GM11168 (cell line): Measurements from ENCODE around the gene NIPA2.
"Not testable (repeated sequence)": the region's sequence is repeated elsewhere in the genome, so short reads cannot be mapped to it uniquely, and the experiment has no call there.

Experiments
- in situ Hi-C: fragments of 300-500 bp; cut with MboI; formaldehyde crosslinking; loops from one replicate; pipeline ENCODE4 v1.12.0; 2022; ENCODE audit warnings: low sequenced_read_pairs; ENCODE audit not compliant: unreplicated experiment

The NIPA2 gene

GRCh38 chr15:22838292-22839042 is at the start of gene NIPA2:
Gene NIPA2 (plus strand): TSS chr15:22838666. CDS start chr15:22851732, 13,066 bp downstream.
- in situ Hi-C loops = no loop called here

DNA sequence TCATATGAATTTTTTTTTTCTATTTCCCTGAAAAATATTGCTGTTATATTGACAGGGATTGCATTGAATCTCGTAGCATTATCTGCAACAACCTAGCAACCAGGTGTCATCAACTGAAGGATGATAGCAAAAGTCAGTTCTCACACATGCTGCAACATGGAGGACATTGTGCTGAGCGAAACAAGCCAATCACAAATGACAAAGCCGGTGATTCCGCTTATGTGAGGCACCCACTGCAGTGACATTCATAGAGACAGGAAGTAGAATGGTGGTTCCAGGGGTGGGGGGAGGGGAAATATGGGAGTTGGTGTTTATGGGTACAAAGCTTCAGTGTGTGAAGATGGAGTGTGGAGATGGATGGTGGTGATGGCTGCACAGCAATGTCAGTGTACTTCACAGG is 44.4 kb upstream of the NIPA2 start:
- in situ Hi-C loops = no loop called here

DNA sequence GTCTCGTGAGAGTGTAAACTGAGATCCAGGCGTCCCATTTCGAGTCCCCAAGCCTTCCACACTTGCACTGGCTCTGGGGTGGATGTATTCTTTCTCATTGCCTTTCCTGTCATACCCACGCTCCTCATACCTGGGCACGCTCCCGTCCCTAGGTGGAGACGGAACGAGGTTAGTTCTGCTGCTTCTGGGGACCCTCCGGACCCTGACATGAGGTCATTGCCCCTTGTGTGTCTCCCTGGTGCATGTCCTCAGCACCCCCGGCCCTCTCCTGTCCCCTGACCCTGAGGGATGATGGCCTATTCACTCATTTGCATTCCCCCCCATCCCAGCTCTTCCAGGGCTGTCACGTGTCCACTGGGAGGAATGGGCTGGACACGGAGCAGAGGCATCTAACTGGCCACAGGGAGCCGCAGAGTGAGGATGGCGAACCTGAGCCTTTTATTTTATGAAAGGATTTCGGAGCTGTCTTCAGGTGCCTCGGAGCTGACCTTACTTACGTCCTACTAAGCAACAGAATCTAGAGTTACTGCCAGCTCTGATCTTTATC is 43.8 kb upstream of the NIPA2 start:
- in situ Hi-C loops = no loop called here

DNA sequence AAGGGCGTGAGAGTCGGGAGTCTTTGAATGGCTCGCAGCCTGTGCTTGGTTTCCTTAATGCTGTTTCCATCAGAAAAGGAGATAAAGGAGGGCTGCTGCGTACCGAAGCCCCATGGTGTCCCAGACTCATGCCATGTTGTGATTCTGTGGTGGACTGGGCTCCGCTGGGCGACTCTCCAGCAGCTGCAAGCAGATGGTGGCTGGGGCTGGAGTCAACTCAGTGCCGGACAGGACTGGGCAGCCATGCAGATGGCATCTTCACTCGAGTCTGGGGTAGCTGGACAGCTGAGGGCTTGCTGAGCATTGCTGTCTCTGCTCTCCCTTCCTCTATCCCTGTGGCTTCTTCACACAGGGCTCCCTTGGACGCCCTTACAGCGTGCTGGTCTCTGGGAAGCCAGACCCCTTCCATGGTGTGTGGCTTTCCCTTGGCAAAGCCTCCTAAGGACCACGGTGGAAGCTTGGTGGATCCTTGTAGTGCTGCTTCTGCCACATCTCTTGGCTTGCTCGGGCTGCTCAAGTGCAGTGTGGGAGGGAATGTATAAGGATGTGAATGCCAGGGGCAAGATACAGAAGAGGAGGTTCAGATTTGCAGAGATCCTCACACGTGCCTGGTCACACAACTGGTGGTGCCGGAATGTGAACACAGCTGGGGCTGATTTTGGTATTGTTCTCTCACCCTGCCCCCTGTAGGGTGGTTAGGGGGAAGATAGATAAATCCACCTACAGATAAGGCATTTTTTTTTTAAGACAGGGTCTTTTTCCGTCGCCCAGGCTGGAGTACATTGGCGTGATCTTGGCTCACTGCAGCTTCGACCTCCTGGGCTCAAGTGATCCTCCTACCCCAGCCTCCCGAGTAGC is 43.0 kb upstream of the NIPA2 start:
- in situ Hi-C loops = no loop called here

GRCh38 chr15:22796079-22796478 is 42.4 kb upstream of the NIPA2 start:
- in situ Hi-C loops = no loop called here

GRCh38 chr15:22799902-22800301 is 38.6 kb upstream of the NIPA2 start:
- in situ Hi-C loops = no loop called here

GRCh38 chr15:22803006-22803405 is 35.5 kb upstream of the NIPA2 start:
- in situ Hi-C loops = not testable (repeated sequence)

DNA sequence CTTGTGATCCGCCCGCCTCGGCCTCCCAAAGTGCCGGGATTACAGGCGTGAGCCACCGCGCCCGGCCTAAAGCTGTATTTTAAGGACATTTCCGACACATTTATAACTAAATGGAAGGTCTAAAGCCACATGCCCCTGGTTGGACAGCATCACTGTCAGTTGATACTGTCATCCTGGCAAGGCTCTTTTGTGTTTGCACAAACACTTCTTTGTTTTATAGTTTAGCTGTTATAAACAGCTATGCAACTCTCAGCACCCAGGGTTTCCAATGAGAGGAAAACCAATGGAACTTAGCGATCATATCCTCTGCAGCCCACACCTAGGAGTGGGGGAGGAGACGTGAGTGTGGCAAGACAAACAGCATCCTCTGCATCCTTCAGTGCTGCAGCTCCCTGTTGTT is 32.3 kb upstream of the NIPA2 start:
- in situ Hi-C loops = no loop called here

DNA sequence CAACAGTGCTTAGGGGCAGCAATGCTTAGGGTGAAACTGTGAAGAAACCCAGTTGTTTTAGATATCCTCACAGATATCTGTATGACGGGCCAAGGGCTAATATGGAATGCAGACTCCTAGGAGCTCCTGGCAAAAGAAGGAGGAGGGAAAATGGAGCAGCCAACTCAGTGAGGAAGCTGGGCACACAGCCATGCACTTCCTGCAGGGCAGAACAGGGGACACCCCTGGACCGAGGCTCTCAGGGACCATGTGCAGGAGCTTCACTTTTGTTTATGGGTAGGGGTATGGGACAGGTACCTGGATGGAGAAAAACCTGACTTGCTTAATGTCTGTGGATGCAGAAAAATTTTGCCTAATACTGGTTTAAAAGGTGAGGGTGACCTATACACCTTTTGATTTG is 31.8 kb upstream of the NIPA2 start:
- in situ Hi-C loops = no loop called here

GRCh38 chr15:22807831-22808230 is 30.6 kb upstream of the NIPA2 start:
- in situ Hi-C loops = not testable (repeated sequence)

- in situ Hi-C loops = no loop called here
Observed at GRCh38 chr15:22808240-22808639, 30.2 kb upstream of the NIPA2 start.

- in situ Hi-C loops = no loop called here
Observed at GRCh38 chr15:22808761-22809280, 29.6 kb upstream of the NIPA2 start.

- in situ Hi-C loops = no loop called here
Observed at GRCh38 chr15:22810033-22810852, 28.2 kb upstream of the NIPA2 start.

DNA sequence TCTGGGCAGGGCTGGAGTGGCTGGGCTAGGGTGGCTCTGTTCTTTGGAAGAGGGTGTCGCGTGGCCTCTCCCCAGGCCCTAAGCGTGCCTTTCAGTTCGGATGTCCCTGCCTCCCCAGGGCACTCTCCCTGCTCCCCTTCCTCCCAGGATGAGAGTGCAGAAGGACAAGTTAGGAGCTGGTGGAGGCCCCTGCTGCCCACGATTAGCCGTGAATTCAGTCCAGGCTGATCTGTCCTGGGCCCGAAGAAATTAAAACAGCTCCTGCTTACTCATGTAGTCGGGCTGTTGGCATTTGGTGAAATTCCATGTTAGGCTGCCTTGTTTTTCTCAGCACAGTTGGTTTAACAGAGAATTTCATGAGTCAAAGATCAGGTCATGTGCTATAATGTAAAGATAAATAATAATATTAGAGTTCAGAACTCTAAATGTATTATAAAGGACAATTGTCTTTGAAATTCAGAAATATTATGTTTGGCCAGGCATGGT is 27.6 kb upstream of the NIPA2 start:
- in situ Hi-C loops = no loop called here

DNA sequence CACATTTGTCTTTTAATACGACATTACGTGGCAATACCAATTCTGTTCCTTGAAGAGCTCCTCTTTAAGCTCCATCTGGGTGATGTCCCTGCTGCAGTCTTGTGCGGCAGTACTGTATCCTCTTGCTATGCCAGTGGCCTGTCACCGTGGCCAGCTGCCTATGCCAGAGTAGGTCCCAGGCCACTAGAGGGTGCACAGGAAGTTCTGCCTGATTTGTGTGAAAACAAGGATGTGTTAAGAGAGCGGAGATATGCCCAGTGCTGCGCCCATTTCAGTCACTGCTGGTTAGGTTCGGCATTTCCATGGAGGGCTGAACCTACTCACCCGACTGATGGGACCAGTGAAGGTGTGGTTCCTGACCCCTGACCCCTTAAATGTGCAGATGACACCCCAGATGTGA is 26.8 kb upstream of the NIPA2 start:
- in situ Hi-C loops = no loop called here

GRCh38 chr15:22813844-22814243 is 24.6 kb upstream of the NIPA2 start:
- in situ Hi-C loops = no loop called here

GRCh38 chr15:22815766-22816165 is 22.7 kb upstream of the NIPA2 start:
- in situ Hi-C loops = no loop called here

- in situ Hi-C loops = no loop called here
Observed at GRCh38 chr15:22819651-22820050, 18.8 kb upstream of the NIPA2 start.

GRCh38 chr15:22823495-22824128 is 14.9 kb upstream of the NIPA2 start:
- in situ Hi-C loops = no loop called here

DNA sequence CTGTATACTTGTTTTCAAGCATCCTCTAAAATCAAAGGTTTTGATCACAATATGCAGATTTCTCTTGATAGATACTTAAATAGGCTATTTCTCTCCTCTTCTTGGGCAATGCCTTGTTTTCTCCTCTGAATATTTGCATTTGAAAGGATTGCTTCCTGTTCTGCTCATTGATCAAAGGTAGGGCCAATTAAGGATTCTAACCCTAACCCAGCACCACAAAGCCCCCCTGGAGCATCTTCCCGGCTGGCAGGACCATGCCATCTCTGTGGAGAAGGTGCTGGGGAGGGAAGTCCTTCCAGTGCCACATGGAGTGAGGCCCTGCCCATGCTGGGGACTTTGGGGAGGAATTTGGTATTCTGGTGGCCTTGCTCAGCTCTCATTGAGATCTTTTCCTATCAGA is 11.3 kb upstream of the NIPA2 start:
- in situ Hi-C loops = no loop called here
